GM12878 (cell line): Measurements from ENCODE around the gene CNOT10. TPM values are rescaled to one million over a fixed set of nuclear protein-coding genes. Genes with fewer than 3 reads are reported as not detected.

Experiments
- ATAC-seq: fragments of 200-7000 bp; cut with Tn5 transposase; 3 replicates; pipeline ENCODE4 v1.9.1; 2020; ENCODE audit warnings: mild to moderate bottlenecking, moderate library complexity
- BruUV-seq: library from RNA; stranded (reverse); fragments of 400-500 nt; replicated peaks from 2 replicates; lab custom pipeline; 2021; lab: Mats Ljungman, UMichigan
- CTCF ChIA-PET: fragments of 300-600 bp; sonication (Branson Sonifier 250); formaldehyde crosslinking; extraction: SDS; loops from one replicate; lab custom pipeline; 2021; ENCODE audit warnings: inconsistent platforms; lab: Yijun Ruan, JAX
- POLR2A ChIA-PET: fragments of 350-600 bp; formaldehyde crosslinking; extraction: SDS; loops from one replicate; lab custom pipeline; 2021; ENCODE audit warnings: inconsistent platforms; lab: Charles Lee
- RAD21 ChIA-PET: fragments of 300-600 bp; sonication (Branson Sonifier 250); formaldehyde crosslinking; loops from one replicate; lab custom pipeline; 2023; ENCODE audit warnings: antibody characterized with exemption; ENCODE audit not compliant: unreplicated experiment; lab: Charles Lee
- SMC1A ChIA-PET: fragments of 300-600 bp; sonication (Branson Sonifier 250); formaldehyde crosslinking; loops from one replicate; lab custom pipeline; 2023; ENCODE audit not compliant: unreplicated experiment, uncharacterized antibody; lab: Charles Lee
- DNase-seq: peaks from one replicate; pipeline ENCODE4 v3.0.0-alpha.2; 2011; ENCODE audit warnings: low read depth, low spot score
- FAIRE-seq: peaks from 3 replicates; lab custom pipeline; 2011; peaks lifted over from hg19 to GRCh38; lab: Jason Lieb, UNC
- H2AFZ ChIP-seq: 2 replicates; pipeline ENCODE4 v1.6.0; 2011; ENCODE audit warnings: low read depth, low read length, control low read depth; ENCODE audit not compliant: control insufficient read depth
- H3K27ac ChIP-seq: 2 replicates; pipeline ENCODE4 v1.5.1; 2011; ENCODE audit warnings: control low read depth; ENCODE audit not compliant: control insufficient read depth, insufficient read depth
- H3K27me3 ChIP-seq, 2 experiments: replicated peaks in 1 of 2; 2 replicates each; pipeline versions ENCODE4 v1.6.0 to v1.6.1; 2011; ENCODE audit warnings: low read length in 1 of 2; ENCODE audit not compliant: control insufficient read depth in 2 of 2, insufficient read depth in 2 of 2
- H3K36me3 ChIP-seq, 2 experiments: 2 replicates each; pipeline ENCODE4 v1.5.1; 2011; ENCODE audit warnings: low read length in 1 of 2; ENCODE audit not compliant: control insufficient read depth in 2 of 2, insufficient read depth in 2 of 2
- H3K4me1 ChIP-seq: 2 replicates; pipeline ENCODE4 v1.6.1; 2011; ENCODE audit warnings: mild to moderate bottlenecking, low read length, moderate library complexity, mixed read lengths; ENCODE audit not compliant: control insufficient read depth, insufficient read depth
- H3K4me2 ChIP-seq: 2 replicates; pipeline ENCODE4 v1.6.0; 2011; ENCODE audit warnings: control low read depth; ENCODE audit not compliant: control insufficient read depth, insufficient read depth
- H3K4me3 ChIP-seq: fragments of 200-600 bp; sonication (generic); 2 replicates; pipeline ENCODE4 v1.5.1; 2016
- H3K79me2 ChIP-seq: 2 replicates; pipeline ENCODE4 v1.6.0; 2011; ENCODE audit warnings: low read length; ENCODE audit not compliant: control insufficient read depth, insufficient read depth
- H3K9ac ChIP-seq: 2 replicates; pipeline ENCODE4 v1.8.0; 2011; ENCODE audit warnings: low read length, control low read depth, mixed read lengths; ENCODE audit not compliant: control insufficient read depth, insufficient read depth
- H3K9me3 ChIP-seq: replicated peaks from 3 replicates; pipeline ENCODE4 v1.5.1; 2011; ENCODE audit warnings: mild to moderate bottlenecking, low read length; ENCODE audit not compliant: control insufficient read depth, insufficient read depth
- H4K20me1 ChIP-seq: 2 replicates; pipeline ENCODE4 v1.6.0; 2011; ENCODE audit not compliant: control insufficient read depth, insufficient read depth
- BCL11A ChIP-seq: IDR thresholded peaks from 2 replicates; pipeline ENCODE4 v1.6.1; 2011; ENCODE audit warnings: low read depth, low read length
- CUX1 ChIP-seq: IDR thresholded peaks from 2 replicates; pipeline ENCODE4 v1.6.1; 2012; ENCODE audit warnings: improper control_type of control experiment, low read depth, low read length; ENCODE audit not compliant: insufficient replicate concordance
- EGR1 ChIP-seq, 2 experiments: IDR thresholded peaks; 1 replicate in 1 of 2; 2 replicates in 1 of 2; pipeline ENCODE4 v1.6.1; 2011 to 2012; ENCODE audit warnings: low read depth in 2 of 2, low read length in 2 of 2, borderline replicate concordance in 1 of 2, mild to moderate bottlenecking in 1 of 2, moderate library complexity in 1 of 2
- ELK1 ChIP-seq: IDR thresholded peaks from 2 replicates; pipeline ENCODE4 v1.6.1; 2012; ENCODE audit warnings: low read depth, low read length, improper control_type of control experiment
- MEF2A ChIP-seq: IDR thresholded peaks from 2 replicates; pipeline ENCODE4 v1.6.1; 2011; ENCODE audit warnings: low read depth, mild to moderate bottlenecking, low read length, moderate library complexity; ENCODE audit not compliant: insufficient read depth
- NFYB ChIP-seq: IDR thresholded peaks from 2 replicates; pipeline ENCODE4 v1.6.1; 2011; ENCODE audit warnings: low read depth, mild to moderate bottlenecking, low read length, improper control_type of control experiment, moderate library complexity; ENCODE audit not compliant: insufficient read depth
- POLR2AphosphoS2 ChIP-seq: IDR thresholded peaks from 2 replicates; pipeline ENCODE4 v1.6.1; 2011; ENCODE audit warnings: low read depth, mild to moderate bottlenecking, low read length, improper control_type of control experiment, moderate library complexity
- RELB ChIP-seq: fragments of 450-650 bp; IDR thresholded peaks from 2 replicates; pipeline ENCODE4 v1.6.1; 2017; ENCODE audit warnings: low read depth, mild to moderate bottlenecking, moderate library complexity
- SKIL ChIP-seq: fragments of 450-650 bp; IDR thresholded peaks from 2 replicates; pipeline ENCODE4 v1.6.1; 2017; ENCODE audit warnings: mild to moderate bottlenecking, low read depth, inconsistent platforms; ENCODE audit not compliant: poor library complexity, severe bottlenecking
- SMARCA5 ChIP-seq: fragments of 450-650 bp; IDR thresholded peaks from 2 replicates; pipeline ENCODE4 v1.6.1; 2017; ENCODE audit warnings: mild to moderate bottlenecking
- WRNIP1 ChIP-seq: IDR thresholded peaks from 2 replicates; pipeline ENCODE4 v1.6.1; 2011; ENCODE audit warnings: low read depth, low read length, improper control_type of control experiment, borderline replicate concordance
- YY1 ChIP-seq: IDR thresholded peaks from 2 replicates; pipeline ENCODE4 v1.6.1; 2011; ENCODE audit warnings: low read depth, mild to moderate bottlenecking, low read length
- in situ Hi-C: fragments of 300-500 bp; cut with MboI; formaldehyde crosslinking; loops from 9 replicates; pipeline ENCODE4 v1.14.3; 2018; ENCODE audit warnings: mixed read lengths
- intact Hi-C: fragments of 100-400 bp; cut with micrococcal nuclease; formaldehyde crosslinking; loops from one replicate; pipeline ENCODE4 v1.14.2; 2022; ENCODE audit not compliant: unreplicated experiment
- polyA plus RNA-seq, 11 experiments: library from polyadenylated mRNA; depleted of rRNA in 4 of 11; unstranded in 6 of 11; stranded (reverse) in 5 of 11; fragments of >200 nt; fragmentation: Nextera tagmentation in 4 of 11; fragmentation: Illumina TruSeq in 1 of 11; extraction: Ambion mirVana in 4 of 11; extraction: Trizol in 1 of 11; gene quantifications; 1 replicate in 1 of 11; 2 replicates in 10 of 11; pipeline versions ENCODE4 v1.2.1 to v1.2.3, GENCODE V29; 2011 to 2016; ENCODE audit warnings: inconsistent platforms in 2 of 11, missing spikeins in 2 of 11, low read depth in 1 of 11
- total RNA-seq, 4 experiments: library from RNA; depleted of rRNA in 3 of 4; stranded (reverse); fragments of >200 nt in 3 of 4; fragmentation: Illumina TruSeq in 1 of 4; extraction: Trizol in 1 of 4; gene quantifications; 2 replicates each; pipeline versions ENCODE4 v1.2.1 to v1.2.3, GENCODE V29; 2013 to 2021

CNOT10 gene
- total and polyA plus RNA-seq, 10 of the 15 experiments (the other 5 are each of a cell fraction or from before 2014, with no cell fraction given), result 18.2 to 51.9 (median 45.5) TPM

GRCh38 chr3:32725721-32726120 lies 40.7 kb downstream of the CNOT10 start:
- no peak for DNase-seq
- SMC1A ChIA-PET, result no interaction called here
- POLR2A ChIA-PET, result no interaction called here
- intact Hi-C loops (no loop called here), in situ Hi-C loops (no loop called here)
- CTCF ChIA-PET, result interaction anchor here (0.7 kb wide), 1 partner anchor 216 kb away, joined by 3 read pairs; no protein-coding TSS in a partner anchor
- H3K4me2 ChIP-seq, result no peak overlapping the region
- no peaks in the 10 kb centered on the region for H4K20me1 ChIP-seq
- H2AFZ ChIP-seq, result no peak overlapping the region
- no peak for ATAC-seq
- H3K9me3 ChIP-seq, result no peaks in the 10 kb centered on the region
- H3K9ac ChIP-seq, result no peak overlapping the region
- H3K4me1 ChIP-seq, result no peaks in the 10 kb centered on the region
- no peaks in the 10 kb centered on the region; the same call in 1 of the 2 replicates for H3K79me2 ChIP-seq
- no peak for FAIRE-seq
- no peaks in the 10 kb centered on the region for H3K27me3 ChIP-seq
- RAD21 ChIA-PET, result no interaction called here
- no peak overlapping the region for H3K4me3 ChIP-seq
- BruUV-seq, result no TSS peak
- peaks cover 0 to 4% of the 10 kb centered on the region in 2 experiments; a peak in 2 of 4 replicates for H3K36me3 ChIP-seq
- H3K27ac ChIP-seq, result no peak overlapping the region
- TF ChIP-seq CUX1, result no peak
- no peak for TF ChIP-seq RELB
- TF ChIP-seq SMARCA5, result no peak
- TF ChIP-seq ELK1, result no peak
- TF ChIP-seq WRNIP1, result no peak
- TF ChIP-seq POLR2AphosphoS2, result no peak
- TF ChIP-seq EGR1 (IDR thresholded peaks at IDR 0.05; ENCODE audit: borderline replicate concordance in 1 of 2, low read depth in 2 of 2, low read length in 2 of 2), result no peak
- no peak for TF ChIP-seq BCL11A
- no peak for TF ChIP-seq NFYB
- no peak for TF ChIP-seq MEF2A
- TF ChIP-seq YY1, result no peak
- TF ChIP-seq SKIL, result no peak
